HL-60 (cell line): ENCODE results near the gene TIMP4.

Experiments used
- DNase-seq, 2 experiments: peaks; one replicate each; pipeline ENCODE4 v3.0.0-alpha.2; 2010 to 2020; ENCODE audit warnings: low read depth in 1 of 2, low spot score in 1 of 2
- H3K27ac ChIP-seq: fragments of 250-450 bp; sonication (Bioruptor Pico); replicated peaks from 2 replicates; pipeline ENCODE4 v1.5.1; 2020; ENCODE audit warnings: mild to moderate bottlenecking, moderate library complexity
- H3K27me3 ChIP-seq: fragments of 250-450 bp; sonication (Bioruptor Pico); 2 replicates; pipeline ENCODE4 v1.5.1; 2021; ENCODE audit warnings: mild to moderate bottlenecking, moderate library complexity; ENCODE audit not compliant: insufficient read depth, poor library complexity, severe bottlenecking
- H3K4me3 ChIP-seq: replicated peaks from 2 replicates; pipeline ENCODE4 v1.5.1; 2011; ENCODE audit warnings: mild to moderate bottlenecking, control low read depth, low read length; ENCODE audit not compliant: insufficient read depth
- CTCF ChIP-seq: IDR thresholded peaks from one replicate; pipeline ENCODE4 v1.5.1; 2011; ENCODE audit warnings: low read length, control low read depth, inconsistent platforms; ENCODE audit not compliant: insufficient read depth
- GABPA ChIP-seq: IDR thresholded peaks from 2 replicates; pipeline ENCODE4 v1.6.1; 2012; ENCODE audit warnings: low read depth
- POLR2AphosphoS5 ChIP-seq: IDR thresholded peaks from 2 replicates; pipeline ENCODE4 v1.6.1; 2012; ENCODE audit warnings: low read depth
- REST ChIP-seq: IDR thresholded peaks from 2 replicates; pipeline ENCODE4 v1.6.1; 2012; ENCODE audit warnings: low read depth; ENCODE audit not compliant: insufficient replicate concordance
- SPI1 ChIP-seq: IDR thresholded peaks from 2 replicates; pipeline ENCODE4 v1.6.1; 2012; ENCODE audit warnings: low read depth, mild to moderate bottlenecking, borderline replicate concordance

TIMP4 gene

GRCh38 chr3:12181806-12182205 lies 23.1 kb upstream of the TIMP4 start:
- no peak for TF ChIP-seq REST
- no peak for TF ChIP-seq CTCF
- no peak for TF ChIP-seq POLR2AphosphoS5
- no peak for TF ChIP-seq SPI1
- no peak for TF ChIP-seq GABPA
- Histone ChIP-seq H3K4me3 (no peak overlapping the region), H3K27me3 (no peaks in the 10 kb centered on the region), H3K27ac (no peak overlapping the region)
- no peak for DNase-seq

- H3K27ac ChIP-seq, result no peak overlapping the region
- H3K4me3 ChIP-seq, result no peak overlapping the region
- H3K27me3 ChIP-seq, result no peaks in the 10 kb centered on the region
- no peak for DNase-seq
- TF ChIP-seq GABPA (no peak), SPI1 (no peak), POLR2AphosphoS5 (no peak), REST (no peak), CTCF (no peak)
These were observed 22.6 kb upstream of the TIMP4 start for GRCh38 chr3:12181301-12181700.

GRCh38 chr3:12180631-12181030 lies 21.9 kb upstream of the TIMP4 start:
- no peak for DNase-seq
- Histone ChIP-seq H3K4me3 (no peak overlapping the region), H3K27me3 (no peaks in the 10 kb centered on the region), H3K27ac (no peak overlapping the region)
- no peak for TF ChIP-seq REST
- TF ChIP-seq CTCF, result no peak
- no peak for TF ChIP-seq GABPA
- TF ChIP-seq SPI1, result no peak
